ENCODE measurements around the gene RABGAP1. TPM values are rescaled to one million over a fixed set of nuclear protein-coding genes. Genes with fewer than 3 reads are reported as not detected.

Gene RABGAP1
- total RNA-seq, 3 donors from 2014 or later = 54.5 to 130 (median 55.9) TPM

GRCh38 chr9:122929796-122930354 is 10.9 kb upstream of the RABGAP1 start:
- TF ChIP-seq, protein P1, sequence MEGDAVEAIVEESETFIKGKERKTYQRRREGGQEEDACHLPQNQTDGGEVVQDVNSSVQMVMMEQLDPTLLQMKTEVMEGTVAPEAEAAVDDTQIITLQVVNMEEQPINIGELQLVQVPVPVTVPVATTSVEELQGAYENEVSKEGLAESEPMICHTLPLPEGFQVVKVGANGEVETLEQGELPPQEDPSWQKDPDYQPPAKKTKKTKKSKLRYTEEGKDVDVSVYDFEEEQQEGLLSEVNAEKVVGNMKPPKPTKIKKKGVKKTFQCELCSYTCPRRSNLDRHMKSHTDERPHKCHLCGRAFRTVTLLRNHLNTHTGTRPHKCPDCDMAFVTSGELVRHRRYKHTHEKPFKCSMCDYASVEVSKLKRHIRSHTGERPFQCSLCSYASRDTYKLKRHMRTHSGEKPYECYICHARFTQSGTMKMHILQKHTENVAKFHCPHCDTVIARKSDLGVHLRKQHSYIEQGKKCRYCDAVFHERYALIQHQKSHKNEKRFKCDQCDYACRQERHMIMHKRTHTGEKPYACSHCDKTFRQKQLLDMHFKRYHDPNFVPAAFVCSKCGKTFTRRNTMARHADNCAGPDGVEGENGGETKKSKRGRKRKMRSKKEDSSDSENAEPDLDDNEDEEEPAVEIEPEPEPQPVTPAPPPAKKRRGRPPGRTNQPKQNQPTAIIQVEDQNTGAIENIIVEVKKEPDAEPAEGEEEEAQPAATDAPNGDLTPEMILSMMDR (IDR thresholded peaks at IDR 0.05) = no peak
- no peak for DNase-seq
- no peak for ATAC-seq
- Histone ChIP-seq H3K36me3 (ENCODE audit: low read depth) (no peaks in the 10 kb centered on the region), H3K4me1 (ENCODE audit: low read depth) (peaks cover 22% of the 10 kb centered on the region), H3K4me3 (no peak overlapping the region), H3K9me3 (no peaks in the 10 kb centered on the region)
- intact Hi-C loops (cut with DNase I, micrococcal nuclease) = no loop called here

DNA sequence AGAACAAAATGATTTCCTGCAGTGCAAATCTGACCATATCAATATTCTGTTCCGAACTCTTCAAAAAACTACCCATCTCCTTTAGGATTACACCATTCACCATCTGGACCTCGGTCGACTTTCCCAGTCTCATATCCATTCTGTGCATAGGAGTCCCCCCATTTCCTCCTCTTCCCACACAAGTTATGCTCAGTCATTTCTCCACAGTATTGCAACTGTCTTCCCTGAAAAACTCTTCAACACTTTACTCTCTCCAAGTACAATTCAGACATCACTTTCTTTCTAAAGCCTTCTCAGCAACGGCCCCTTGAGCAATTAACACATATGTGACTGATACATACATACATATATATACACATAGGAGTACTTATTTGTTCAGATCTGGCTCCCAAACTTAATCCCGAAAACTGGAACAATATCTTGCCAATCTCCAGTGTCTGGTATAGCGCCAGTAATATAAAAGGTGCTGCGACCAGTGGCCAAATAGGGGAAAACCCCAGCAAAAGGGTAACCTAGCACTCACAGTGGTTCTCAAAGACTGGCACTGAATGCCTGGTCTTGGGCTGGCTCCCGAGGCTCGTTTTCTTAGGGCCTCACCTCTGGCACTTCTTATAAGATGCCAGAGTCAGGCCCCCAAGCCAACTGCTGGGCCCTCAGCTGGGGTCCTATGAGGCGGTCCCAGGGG is 10.1 kb upstream of the RABGAP1 start:
- Histone ChIP-seq H3K9me3 (no peaks in the 10 kb centered on the region), H3K4me1 (ENCODE audit: low read depth) (peaks cover 22% of the 10 kb centered on the region), H3K4me3 (peak overlapping the region; percentile 47), H3K36me3 (ENCODE audit: low read depth) (no peaks in the 10 kb centered on the region)
- ATAC-seq = no peak
- TF ChIP-seq, protein P1 (IDR thresholded peaks at IDR 0.05) = no peak
- intact Hi-C loops (cut with DNase I, micrococcal nuclease) = no loop called here
- no peak for DNase-seq

DNA sequence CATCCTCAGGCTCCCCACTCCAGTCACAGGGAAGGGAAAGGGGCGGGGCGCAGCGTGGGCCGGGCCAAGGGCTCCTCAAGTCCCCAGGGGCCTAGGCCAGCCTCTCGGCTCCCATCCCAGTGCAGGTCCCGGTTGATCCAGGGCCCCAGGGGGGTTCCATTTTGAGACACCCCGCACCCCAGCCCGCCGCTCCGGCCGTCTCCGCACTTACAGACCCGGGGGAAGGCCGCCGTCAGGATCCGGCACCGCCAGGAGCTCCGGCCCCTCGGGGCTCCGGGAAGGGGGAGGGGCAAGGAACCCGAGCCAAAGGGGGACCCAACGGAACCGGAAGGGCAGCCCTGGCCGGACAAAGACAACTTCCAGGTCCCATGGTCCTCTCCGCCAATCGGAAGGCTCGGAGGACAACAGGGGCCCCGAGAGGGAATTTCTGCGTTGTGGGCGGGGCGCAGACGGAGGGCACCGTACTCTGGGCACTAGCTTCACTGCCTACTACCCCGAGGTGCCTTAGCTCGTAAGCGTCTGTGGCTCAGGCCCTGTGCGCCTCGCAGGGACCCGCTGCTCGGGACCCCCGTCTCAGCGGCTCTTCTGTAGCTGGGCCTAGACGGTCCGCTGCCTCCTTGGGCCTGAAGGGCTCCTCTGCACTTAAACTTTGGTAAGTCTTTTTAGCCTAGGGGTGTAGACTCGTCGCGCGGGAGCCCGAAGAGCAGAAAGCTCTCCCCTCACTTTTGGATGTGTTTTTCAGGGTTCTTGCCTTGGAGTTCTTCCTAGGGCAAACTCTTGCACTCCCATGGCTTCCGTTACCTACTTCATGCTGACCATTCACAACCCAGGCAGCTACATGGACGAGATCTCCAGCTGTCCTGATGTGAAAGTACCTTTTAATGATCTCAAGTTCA is 9.3 kb upstream of the RABGAP1 start, which contains the start of gene ZBTB26:
TSS of gene ZBTB26 (minus strand) at position 287 of the 896 bp plus-strand sequence. CDS start 11,578 bp downstream, outside the sequence.
- peak; percentile 99 for ATAC-seq
- H3K9me3 ChIP-seq = no peaks in the 10 kb centered on the region

GRCh38 chr9:122936464-122936863 is 4.4 kb upstream of the RABGAP1 start:
- peaks cover 19% of the 10 kb centered on the region for H3K4me1 ChIP-seq (ENCODE audit: low read depth)
- no peak overlapping the region for H3K4me3 ChIP-seq
- TF ChIP-seq, protein P1 (IDR thresholded peaks at IDR 0.05) = no peak
- intact Hi-C loops (cut with DNase I, micrococcal nuclease) = no loop called here
- DNase-seq = no peak
- no peak for ATAC-seq
- no peaks in the 10 kb centered on the region for H3K9me3 ChIP-seq
- H3K36me3 ChIP-seq (ENCODE audit: low read depth) = no peaks in the 10 kb centered on the region

More for the DNA sequence above, 9.3 kb upstream of the RABGAP1 start, which contains the start of gene ZBTB26:
- Histone ChIP-seq H3K36me3 (ENCODE audit: low read depth) (no peaks in the 10 kb centered on the region), H3K4me3 (peak within 1 kb of the TSS; percentile 47), H3K4me1 (ENCODE audit: low read depth) (peaks cover 22% of the 10 kb centered on the region)
- intact Hi-C loops (cut with DNase I, micrococcal nuclease) = no loop called here
- DNase-seq = peak; percentile 94 to 96 (median 94)
- TF ChIP-seq, protein P1 (IDR thresholded peaks at IDR 0.05) = no peak

DNA sequence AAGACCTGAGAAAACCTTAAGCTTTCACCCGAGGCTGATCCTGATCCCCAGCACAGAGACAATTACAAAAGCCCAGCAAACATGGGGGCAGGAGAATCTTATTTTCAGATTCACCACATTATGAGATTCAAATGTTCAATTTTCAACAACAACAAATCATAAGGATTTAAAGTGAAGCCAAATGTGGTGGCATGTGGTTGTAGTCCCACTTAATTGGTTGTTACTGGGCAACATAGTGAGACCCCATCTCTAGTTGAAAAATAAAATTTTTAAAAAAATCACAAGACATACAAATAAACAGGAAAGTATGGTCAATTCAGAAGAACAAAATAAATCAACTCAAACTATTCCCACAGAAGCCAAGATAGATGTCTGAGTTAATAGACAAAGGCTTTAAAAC is 3.9 kb upstream of the RABGAP1 start:
- intact Hi-C loops (cut with DNase I, micrococcal nuclease) = no loop called here
- TF ChIP-seq, protein P1 (IDR thresholded peaks at IDR 0.05) = no peak
- Histone ChIP-seq H3K9me3 (no peaks in the 10 kb centered on the region), H3K4me1 (ENCODE audit: low read depth) (peaks cover 19% of the 10 kb centered on the region), H3K36me3 (ENCODE audit: low read depth) (no peaks in the 10 kb centered on the region), H3K4me3 (no peak overlapping the region)
- ATAC-seq (no peak), DNase-seq (no peak)

Measured in mucosa of descending colon (tissue), 3 donors.